ENCODE measurements around the gene HPS1. TPM values are rescaled to one million over a fixed set of nuclear protein-coding genes. Genes with fewer than 3 reads are reported as not detected.
A peak's percentile ranks its signal among the peaks of the same experiment; 100 is the strongest.

Gene HPS1
- total RNA-seq, 2 experiments from 2014 or later, result 51.9 to 52.1 TPM

- ATAC-seq, result no peak
- H3K4me1 Mint-ChIP-seq (ENCODE audit: low read depth), result peaks cover 14% of the 10 kb centered on the region
- ChIA-PET POLR2A (no interaction called here), CTCF (no interaction called here)
- no peak overlapping the region for H3K27ac Mint-ChIP-seq
- no peaks in the 10 kb centered on the region for H3K36me3 Mint-ChIP-seq (ENCODE audit: low read depth)
- no peak overlapping the region for H3K4me3 Mint-ChIP-seq
- DNase-seq, result no peak
- intact Hi-C loops (cut with micrococcal nuclease), result no loop called here
- TF ChIP-seq, protein P1, sequence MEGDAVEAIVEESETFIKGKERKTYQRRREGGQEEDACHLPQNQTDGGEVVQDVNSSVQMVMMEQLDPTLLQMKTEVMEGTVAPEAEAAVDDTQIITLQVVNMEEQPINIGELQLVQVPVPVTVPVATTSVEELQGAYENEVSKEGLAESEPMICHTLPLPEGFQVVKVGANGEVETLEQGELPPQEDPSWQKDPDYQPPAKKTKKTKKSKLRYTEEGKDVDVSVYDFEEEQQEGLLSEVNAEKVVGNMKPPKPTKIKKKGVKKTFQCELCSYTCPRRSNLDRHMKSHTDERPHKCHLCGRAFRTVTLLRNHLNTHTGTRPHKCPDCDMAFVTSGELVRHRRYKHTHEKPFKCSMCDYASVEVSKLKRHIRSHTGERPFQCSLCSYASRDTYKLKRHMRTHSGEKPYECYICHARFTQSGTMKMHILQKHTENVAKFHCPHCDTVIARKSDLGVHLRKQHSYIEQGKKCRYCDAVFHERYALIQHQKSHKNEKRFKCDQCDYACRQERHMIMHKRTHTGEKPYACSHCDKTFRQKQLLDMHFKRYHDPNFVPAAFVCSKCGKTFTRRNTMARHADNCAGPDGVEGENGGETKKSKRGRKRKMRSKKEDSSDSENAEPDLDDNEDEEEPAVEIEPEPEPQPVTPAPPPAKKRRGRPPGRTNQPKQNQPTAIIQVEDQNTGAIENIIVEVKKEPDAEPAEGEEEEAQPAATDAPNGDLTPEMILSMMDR (IDR thresholded peaks at IDR 0.05), result no peak
- no peaks in the 10 kb centered on the region for H3K9me3 Mint-ChIP-seq
- peaks cover 7% of the 10 kb centered on the region for H3K27me3 Mint-ChIP-seq
Measured at GRCh38 chr10:98470850-98471249, 24.1 kb upstream of the HPS1 start.

GRCh38 chr10:98469001-98469931, 22.5 kb upstream of the HPS1 start:
- Mint-ChIP-seq H3K27ac (no peak overlapping the region), H3K27me3 (peaks cover 7% of the 10 kb centered on the region), H3K4me1 (ENCODE audit: low read depth) (peaks cover 11% of the 10 kb centered on the region), H3K9me3 (no peaks in the 10 kb centered on the region), H3K36me3 (ENCODE audit: low read depth) (no peaks in the 10 kb centered on the region), H3K4me3 (no peak overlapping the region)
- ATAC-seq (no peak), DNase-seq (no peak)
- CTCF ChIA-PET, result interaction anchor here (1.8 to 3.2 kb wide), 3 partner anchors 11 to 778 kb away, joined by 4 to 21 read pairs (median 15); no protein-coding TSS in a partner anchor
- intact Hi-C loops (cut with micrococcal nuclease), result loop anchor here (5.0 kb wide), 1 partner anchor 573 kb away; no protein-coding TSS in a partner anchor
- POLR2A ChIA-PET, result interaction anchor here (0.6 kb wide), 1 partner anchor 64 kb away, joined by 3 read pairs; no protein-coding TSS in a partner anchor
- TF ChIP-seq, protein P1 (IDR thresholded peaks at IDR 0.05), result no peak

DNA sequence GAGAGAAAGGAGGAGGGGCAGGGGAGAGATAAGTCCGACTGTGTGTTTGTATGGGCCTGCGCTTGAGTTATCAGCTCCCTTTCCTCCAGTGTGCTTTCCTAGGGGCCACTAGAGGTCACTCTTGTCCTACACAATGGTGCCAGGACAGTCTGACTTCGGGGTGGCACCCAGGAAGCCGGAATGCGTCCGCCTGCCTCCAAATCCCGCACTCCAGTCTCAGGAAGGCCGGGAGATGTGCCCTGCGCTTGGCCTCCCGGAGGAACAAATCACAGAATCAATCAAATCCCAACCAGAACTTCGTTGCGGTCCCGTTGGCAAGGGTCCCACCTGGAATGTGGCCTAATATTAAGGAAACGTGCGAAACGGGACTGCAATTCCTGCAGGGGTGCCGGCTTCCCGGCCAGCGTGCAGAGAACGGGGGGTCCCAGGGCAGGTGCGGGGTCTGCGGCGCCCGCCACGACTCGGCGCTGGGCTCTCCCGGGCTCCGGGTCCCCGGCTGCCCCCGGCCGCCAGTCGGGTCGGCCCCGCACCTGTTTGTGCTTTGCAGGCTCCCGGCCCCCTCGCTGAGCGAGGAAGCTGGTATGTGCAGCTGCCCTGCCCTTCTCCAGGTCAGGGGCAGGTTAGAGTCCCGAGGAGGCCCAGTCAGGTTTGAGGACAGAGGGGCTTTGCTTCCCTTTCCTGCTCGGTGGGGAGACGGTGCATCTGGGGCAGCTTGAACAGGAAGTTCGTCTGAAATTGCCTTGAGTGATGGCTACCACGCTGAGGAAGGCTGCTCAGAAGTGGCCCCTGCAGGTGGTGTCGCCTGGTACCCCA, 21.0 kb upstream of the HPS1 start:
- H3K4me3 Mint-ChIP-seq, result peak overlapping the region; percentile 79

DNA sequence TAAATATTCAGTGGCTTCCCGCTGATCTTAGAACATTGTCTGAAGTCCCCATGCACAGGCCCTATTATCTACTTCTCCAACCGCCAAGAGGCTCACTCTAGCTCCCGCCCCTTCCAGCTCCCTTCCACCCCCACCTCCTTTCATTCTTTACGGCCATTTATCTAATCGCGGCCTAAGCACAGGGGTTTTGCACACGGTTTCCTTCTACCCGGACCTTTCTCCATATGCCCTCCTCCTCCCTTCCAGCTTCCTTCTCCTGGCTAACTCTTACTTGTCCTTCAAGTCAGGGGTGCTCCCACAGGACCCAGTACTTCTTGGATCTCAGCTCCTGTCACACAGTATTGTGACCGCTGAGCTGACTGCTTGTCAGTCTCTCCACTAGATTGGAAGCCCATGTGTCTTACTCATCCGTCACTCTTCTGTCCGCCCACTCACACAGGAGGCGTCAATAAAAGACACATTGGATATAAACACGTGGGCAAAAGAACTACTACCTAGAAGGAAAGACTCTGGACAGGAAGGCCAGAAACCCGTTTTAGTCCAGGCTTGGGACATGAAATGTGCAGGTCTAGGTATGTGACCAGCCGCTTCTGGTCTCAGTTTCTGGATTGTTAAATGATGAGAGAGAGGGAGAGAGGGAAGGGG, 20.2 kb upstream of the HPS1 start:
- no peak overlapping the region for H3K27ac Mint-ChIP-seq
- ATAC-seq (no peak), DNase-seq (peak; percentile 39)
- TF ChIP-seq, protein P1 (IDR thresholded peaks at IDR 0.05), result no peak
- H3K9me3 Mint-ChIP-seq, result no peaks in the 10 kb centered on the region
- intact Hi-C loops (cut with micrococcal nuclease), result loop anchor here (1.0 to 5.0 kb wide), 3 partner anchors 198 to 779 kb away; no protein-coding TSS in a partner anchor
- H3K4me3 Mint-ChIP-seq, result peak overlapping the region; percentile 79
- H3K4me1 Mint-ChIP-seq (ENCODE audit: low read depth), result peaks cover 9% of the 10 kb centered on the region
- ChIA-PET CTCF (interaction anchor here (0.5 to 3.2 kb wide), 35 partner anchors 9 to 1156 kb away, joined by 3 to 21 read pairs (median 4); partner anchors contain the start of gene HPS1), POLR2A (interaction anchor here (0.7 to 0.8 kb wide), 2 partner anchors 579 to 777 kb away, joined by 3 to 4 read pairs; no protein-coding TSS in a partner anchor)
- peaks cover 9% of the 10 kb centered on the region for H3K27me3 Mint-ChIP-seq
- H3K36me3 Mint-ChIP-seq (ENCODE audit: low read depth), result no peaks in the 10 kb centered on the region

More for the DNA sequence above, 21.0 kb upstream of the HPS1 start:
- Mint-ChIP-seq H3K27ac (peak overlapping the region; percentile 82), H3K9me3 (no peaks in the 10 kb centered on the region), H3K4me1 (ENCODE audit: low read depth) (peaks cover 9% of the 10 kb centered on the region), H3K27me3 (peaks cover 9% of the 10 kb centered on the region), H3K36me3 (ENCODE audit: low read depth) (no peaks in the 10 kb centered on the region)
- TF ChIP-seq, protein P1 (IDR thresholded peaks at IDR 0.05), result peak; percentile 81
- ATAC-seq (peak; percentile 97), DNase-seq (peak; percentile 74)
- ChIA-PET CTCF (interaction anchor here (0.5 to 3.2 kb wide), 35 partner anchors 10 to 1155 kb away, joined by 3 to 21 read pairs (median 4); partner anchors contain the start of gene HPS1), POLR2A (interaction anchor here (0.8 kb wide), 1 partner anchor 578 kb away, joined by 3 read pairs; no protein-coding TSS in a partner anchor)
- intact Hi-C loops (cut with micrococcal nuclease), result loop anchor here (1.0 to 5.0 kb wide), 3 partner anchors 197 to 779 kb away; no protein-coding TSS in a partner anchor
